WERI-Rb-1 (cell line): ENCODE measurements around the gene PRKRA.

ENCODE experiments used
- DNase-seq: peaks from one replicate; pipeline ENCODE4 v3.0.0-alpha.2; 2020
- H3K27ac ChIP-seq: fragments of 250-450 bp; sonication (Bioruptor Pico); 2 replicates; pipeline ENCODE4 v1.5.1; 2020; ENCODE audit warnings: mild to moderate bottlenecking, moderate library complexity
- H3K27me3 ChIP-seq: fragments of 250-450 bp; sonication (Bioruptor Pico); 2 replicates; pipeline ENCODE4 v1.5.1; 2021; ENCODE audit warnings: mild to moderate bottlenecking, low read depth, moderate library complexity; ENCODE audit not compliant: insufficient read depth, severe bottlenecking
- H3K36me3 ChIP-seq: fragments of 250-450 bp; sonication (Bioruptor Pico); 2 replicates; pipeline ENCODE4 v1.5.1; 2020; ENCODE audit warnings: mild to moderate bottlenecking, moderate library complexity
- H3K4me3 ChIP-seq: 2 replicates; pipeline ENCODE4 v1.5.1; 2011; ENCODE audit warnings: low read depth, mild to moderate bottlenecking, control low read depth, low read length
- H3K9me3 ChIP-seq: fragments of 250-450 bp; sonication (Bioruptor Pico); 2 replicates; pipeline ENCODE4 v1.5.1; 2021; ENCODE audit warnings: mild to moderate bottlenecking, moderate library complexity; ENCODE audit not compliant: severe bottlenecking
- CTCF ChIP-seq: IDR thresholded peaks from 2 replicates; pipeline ENCODE4 v1.5.1; 2011; ENCODE audit warnings: low read depth, mild to moderate bottlenecking, control low read depth, inconsistent platforms, low read length

The PRKRA gene

DNA sequence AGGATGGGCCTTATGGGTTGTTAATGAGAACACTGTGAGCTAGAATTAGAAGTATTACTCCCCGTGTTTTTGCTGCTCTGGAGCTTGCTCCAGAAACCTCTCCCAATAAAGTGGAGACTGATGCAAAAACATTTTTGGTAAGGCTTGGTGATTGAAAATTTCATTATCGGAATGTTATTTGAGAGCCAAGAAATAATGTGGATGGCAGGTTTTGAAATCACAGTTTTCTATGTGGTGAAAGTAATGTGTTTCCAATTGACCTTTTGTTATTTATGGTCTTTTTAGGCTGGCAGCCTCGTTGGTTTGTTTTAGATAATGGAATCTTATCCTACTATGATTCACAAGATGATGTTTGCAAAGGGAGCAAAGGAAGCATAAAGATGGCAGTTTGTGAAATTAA lies 34.4 kb upstream of the PRKRA start:
- TF ChIP-seq CTCF: no peak
- no peak for DNase-seq
- no peaks in the 10 kb centered on the region for H3K9me3 ChIP-seq
- H3K27ac ChIP-seq: no peak overlapping the region
- no peaks in the 10 kb centered on the region for H3K27me3 ChIP-seq
- no peak overlapping the region for H3K4me3 ChIP-seq
- peaks cover 12% of the 10 kb centered on the region for H3K36me3 ChIP-seq

GRCh38 chr2:178484245-178485041 lies 33.5 kb upstream of the PRKRA start:
- Histone ChIP-seq H3K27me3 (no peaks in the 10 kb centered on the region), H3K9me3 (no peaks in the 10 kb centered on the region), H3K27ac (no peak overlapping the region), H3K36me3 (peaks cover 9% of the 10 kb centered on the region), H3K4me3 (no peak overlapping the region)
- no peak for DNase-seq
- TF ChIP-seq CTCF: no peak

DNA sequence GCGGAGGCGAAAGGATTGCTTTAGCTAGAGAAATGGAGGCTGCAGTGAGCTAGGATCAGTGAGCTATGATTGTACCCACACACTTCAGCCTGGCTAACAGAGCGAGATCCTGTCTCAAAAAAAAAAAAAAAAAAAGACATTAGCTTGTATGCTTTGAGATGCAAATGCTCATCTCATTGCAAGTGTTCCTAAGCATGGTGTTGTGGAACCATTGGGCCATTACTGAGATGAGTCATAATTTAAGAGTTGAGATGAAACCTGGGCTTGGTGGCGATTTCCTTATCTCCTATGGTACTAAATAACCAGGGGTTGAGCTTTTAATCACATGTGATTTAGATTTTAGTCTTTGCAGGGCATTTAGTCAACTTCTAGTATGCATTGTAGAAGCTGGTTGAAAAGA lies 31.5 kb upstream of the PRKRA start:
- no peak for DNase-seq
- TF ChIP-seq CTCF: no peak
- peaks cover 9% of the 10 kb centered on the region; the same call in 1 of the 2 replicates for H3K36me3 ChIP-seq
- no peak overlapping the region for H3K27ac ChIP-seq
- H3K27me3 ChIP-seq: no peaks in the 10 kb centered on the region
- H3K9me3 ChIP-seq: no peaks in the 10 kb centered on the region
- no peak overlapping the region for H3K4me3 ChIP-seq

GRCh38 chr2:178480227-178481181 lies 29.5 kb upstream of the PRKRA start, which contains the start of gene PLEKHA3:
PLEKHA3 (plus strand) TSS chr2:178480457; CDS start chr2:178480870, 413 bp downstream.
- Histone ChIP-seq H3K36me3 (peaks cover under 1% of the 10 kb centered on the region; the same call in 1 of the 2 replicates), H3K27me3 (no peaks in the 10 kb centered on the region), H3K4me3 (peak within 1 kb of the TSS; percentile 81), H3K27ac (peak within 1 kb of the TSS; percentile 85), H3K9me3 (no peaks in the 10 kb centered on the region)
- no peak for TF ChIP-seq CTCF
- DNase-seq: peak; percentile 94

DNA sequence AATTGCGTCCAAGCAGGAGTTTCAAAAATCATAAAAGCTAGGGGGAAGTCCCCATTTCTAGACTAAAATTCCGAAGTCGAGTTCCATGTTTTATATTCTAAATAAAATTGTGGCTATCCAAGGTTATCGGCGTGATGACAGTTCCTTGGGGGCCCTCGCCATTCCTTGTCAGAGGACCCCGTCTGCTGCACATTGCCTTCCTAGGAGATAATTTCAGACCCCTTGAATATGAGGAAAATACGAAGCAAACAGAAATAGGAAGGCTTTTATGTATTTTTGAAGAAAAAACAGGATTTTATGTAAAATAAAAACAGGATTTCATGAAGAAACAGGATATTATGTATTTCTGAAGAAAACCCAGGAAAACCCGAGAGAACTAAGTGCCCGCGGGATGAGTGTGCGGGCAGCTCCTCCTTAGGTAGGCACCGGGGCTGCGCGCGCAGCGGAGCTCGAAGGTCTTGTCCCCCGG lies 28.8 kb upstream of the PRKRA start:
- H3K36me3 ChIP-seq: no peaks in the 10 kb centered on the region
- TF ChIP-seq CTCF: no peak
- H3K27ac ChIP-seq: peak overlapping the region; percentile 85
- no peaks in the 10 kb centered on the region for H3K27me3 ChIP-seq
- DNase-seq: no peak
- H3K4me3 ChIP-seq: peak overlapping the region; percentile 81
- H3K9me3 ChIP-seq: no peaks in the 10 kb centered on the region
